GM18909 (cell line): ENCODE results near the gene ATP6V0A4.
"Not testable (repeated sequence)": the region's sequence is repeated elsewhere in the genome, so short reads cannot be mapped to it uniquely, and the experiment has no call there.

Source experiments
- ATAC-seq: cut with Tn5 transposase; IDR thresholded peaks from one replicate; pipeline ENCODE4 v1.9.1; 2021; ENCODE audit warnings: mild to moderate bottlenecking; ENCODE audit not compliant: unreplicated experiment, poor library complexity

Gene ATP6V0A4

DNA sequence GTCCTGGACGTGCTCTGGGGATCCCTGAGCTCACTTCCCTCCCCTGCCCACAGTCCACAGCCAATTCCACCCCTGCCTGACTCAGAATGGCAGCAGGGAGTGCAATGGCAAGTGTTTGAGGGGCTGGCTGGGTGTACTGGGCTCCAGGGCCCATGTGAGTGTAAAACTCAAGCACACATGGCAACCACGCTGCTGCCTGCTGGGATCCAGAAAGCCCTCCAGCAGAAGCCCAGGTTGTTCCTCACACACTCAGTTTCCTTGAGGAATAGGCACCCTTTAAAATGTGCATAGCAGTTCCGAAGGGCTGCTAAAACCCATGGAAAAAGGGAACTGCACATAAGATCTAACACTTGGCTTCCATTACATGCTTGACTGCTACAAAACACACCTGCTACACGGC, 11.3 kb upstream of the ATP6V0A4 start:
- no peak for ATAC-seq

DNA sequence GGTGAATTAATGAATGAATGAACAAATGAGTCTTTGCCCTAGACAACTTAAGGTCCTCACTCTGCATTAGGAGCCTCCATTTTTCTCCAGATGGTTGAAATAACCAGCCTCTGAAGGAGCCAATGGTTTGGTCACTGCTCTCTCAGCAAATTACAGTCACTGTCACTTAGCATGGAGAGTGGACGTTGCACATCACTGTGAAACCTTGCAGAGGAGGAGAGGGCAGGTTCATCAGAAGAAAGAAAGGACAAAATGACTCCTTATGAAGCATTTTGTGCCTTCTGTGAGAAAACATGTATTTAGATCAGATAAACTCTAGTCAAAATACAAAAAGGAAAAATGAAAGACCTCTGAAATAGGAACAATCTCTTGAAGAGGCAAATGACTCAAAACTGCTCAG, 6.6 kb upstream of the ATP6V0A4 start:
- ATAC-seq = no peak

DNA sequence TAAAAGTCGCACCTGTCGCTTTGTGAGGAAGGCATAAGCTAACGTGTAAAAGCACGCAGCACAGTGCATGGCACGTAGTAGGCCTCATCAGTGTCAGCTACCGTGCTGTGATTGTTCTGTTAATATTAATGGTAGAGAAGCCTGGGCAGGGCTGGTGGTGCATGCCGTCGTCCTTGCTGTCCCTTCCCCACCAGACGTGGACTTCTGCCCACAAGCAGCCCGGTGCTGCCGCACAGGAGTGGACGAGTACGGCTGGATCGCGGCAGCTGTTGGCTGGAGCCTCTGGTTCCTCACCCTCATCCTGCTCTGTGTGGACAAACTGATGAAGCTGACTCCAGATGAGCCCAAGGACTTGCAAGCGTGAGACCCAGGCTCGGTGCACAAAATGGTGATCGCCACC, 4.7 kb upstream of the ATP6V0A4 start:
- no peak for ATAC-seq

DNA sequence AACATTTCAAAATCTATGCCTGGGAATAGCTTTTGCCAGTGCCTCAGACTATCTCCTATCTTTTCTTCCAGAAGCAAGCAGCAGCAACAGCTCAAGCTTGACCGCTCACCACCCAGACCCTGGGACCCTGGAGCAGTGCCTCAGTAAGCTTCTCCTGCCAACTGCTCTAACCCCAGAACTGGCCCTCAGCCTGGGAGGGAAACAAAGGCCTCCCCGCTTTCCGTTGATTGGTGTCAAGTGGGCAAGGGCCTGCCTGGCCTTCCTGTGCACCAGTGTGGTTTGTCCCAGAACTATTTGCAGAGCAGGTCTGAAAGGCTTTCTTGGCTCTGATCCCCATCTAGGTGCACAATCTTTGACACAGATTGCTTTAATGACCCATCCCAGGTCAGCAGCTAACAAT, 3.3 kb upstream of the ATP6V0A4 start:
- no peak for ATAC-seq

DNA sequence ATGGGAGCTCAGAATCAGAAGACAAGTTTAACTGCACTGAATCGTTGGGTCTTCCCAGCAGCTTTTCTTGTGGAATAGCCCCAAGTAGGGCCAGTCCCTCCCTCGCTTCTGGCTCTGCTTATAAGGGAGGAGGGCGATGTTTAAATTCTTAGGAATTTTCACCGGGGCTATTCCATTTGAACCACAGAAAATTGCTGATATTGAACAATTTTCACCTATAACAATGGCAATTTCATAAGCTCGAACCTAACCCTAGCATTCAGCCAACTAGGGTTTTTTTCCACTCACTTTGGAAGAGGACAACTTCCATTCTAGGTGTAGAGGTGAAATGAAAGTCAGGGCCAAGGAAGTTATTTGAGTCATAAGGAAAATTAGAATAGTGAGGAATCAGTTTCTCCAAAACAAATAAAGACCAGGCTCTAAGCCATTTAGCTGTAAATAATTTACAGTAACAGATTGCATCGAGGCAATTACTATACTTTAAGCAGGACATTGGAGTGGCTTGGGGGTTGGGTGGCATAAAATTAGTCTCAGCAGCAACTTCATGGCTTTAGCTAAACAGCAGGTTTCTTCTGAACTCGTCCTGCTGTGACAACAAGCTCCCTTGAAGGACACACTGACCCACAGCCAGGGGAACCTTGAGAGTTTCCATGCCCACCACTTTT, 1.5 kb upstream of the ATP6V0A4 start:
- no peak for ATAC-seq

DNA sequence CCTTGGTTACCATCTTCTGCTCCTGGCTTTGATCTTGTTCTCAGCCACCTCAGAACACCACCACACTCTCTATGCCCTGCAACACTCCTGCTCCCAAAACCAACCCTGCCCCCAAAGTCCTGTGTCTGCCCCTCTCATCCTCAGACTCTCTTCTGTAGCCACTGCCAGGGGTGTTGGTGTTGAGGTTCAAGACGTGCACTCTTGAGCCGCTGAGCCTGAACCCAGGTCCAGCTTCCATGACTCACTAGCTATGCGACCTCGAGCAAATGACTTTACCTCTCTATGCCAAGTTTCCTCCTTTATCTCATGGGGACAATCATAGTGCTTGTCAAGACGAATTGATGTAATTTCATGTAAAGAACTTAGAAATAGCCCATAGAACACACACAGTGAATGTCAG, 840 bp upstream of the ATP6V0A4 start:
- no peak for ATAC-seq

DNA sequence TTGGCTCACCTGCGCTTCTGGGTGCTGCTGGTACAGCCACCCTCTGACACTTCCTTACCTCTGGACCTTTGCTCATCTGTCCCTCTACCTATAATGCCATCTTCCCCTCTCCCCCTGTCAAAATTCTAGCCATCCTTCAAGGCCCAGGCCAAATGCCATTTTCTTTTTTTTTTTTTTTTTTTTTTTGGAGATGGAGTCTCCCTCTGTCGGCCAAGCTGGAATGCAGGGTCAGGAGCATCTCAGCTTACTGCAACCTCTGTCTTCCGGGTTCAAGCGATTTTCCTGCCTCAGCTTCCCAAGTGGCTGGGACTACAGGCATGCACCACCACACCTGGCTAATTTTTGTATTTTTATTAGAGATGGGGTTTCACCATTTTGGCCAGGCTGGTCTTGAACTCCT, 950 bp downstream of the ATP6V0A4 start:
- not testable (repeated sequence) for ATAC-seq

DNA sequence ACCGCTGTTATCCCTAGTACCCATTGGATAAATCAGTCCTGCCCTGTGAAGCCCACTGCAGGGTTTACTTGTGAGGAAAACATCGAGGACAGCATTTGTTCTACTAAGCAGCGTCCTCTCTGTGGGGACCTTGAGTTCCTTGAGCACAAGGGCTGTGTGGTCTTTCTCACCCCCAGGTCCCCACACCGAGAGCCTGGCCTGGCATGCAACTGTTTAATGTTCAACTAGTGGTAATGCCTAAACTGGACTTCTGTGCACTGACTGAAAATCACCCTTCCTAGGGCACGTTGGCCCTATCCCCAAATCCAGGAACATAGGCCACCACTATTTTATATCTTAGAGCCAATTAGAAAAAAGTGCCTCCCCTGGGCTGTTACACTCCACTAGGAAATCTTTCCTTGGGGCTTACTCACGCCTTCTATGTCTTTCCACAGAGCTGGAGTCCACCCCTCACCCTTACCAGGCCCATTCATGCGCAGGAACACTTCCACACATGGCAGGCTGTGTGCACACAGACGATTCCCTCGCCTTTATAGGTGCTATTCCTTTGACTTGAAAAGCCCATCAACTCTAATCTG, 1.9 kb downstream of the ATP6V0A4 start:
- ATAC-seq = peak; percentile 59

DNA sequence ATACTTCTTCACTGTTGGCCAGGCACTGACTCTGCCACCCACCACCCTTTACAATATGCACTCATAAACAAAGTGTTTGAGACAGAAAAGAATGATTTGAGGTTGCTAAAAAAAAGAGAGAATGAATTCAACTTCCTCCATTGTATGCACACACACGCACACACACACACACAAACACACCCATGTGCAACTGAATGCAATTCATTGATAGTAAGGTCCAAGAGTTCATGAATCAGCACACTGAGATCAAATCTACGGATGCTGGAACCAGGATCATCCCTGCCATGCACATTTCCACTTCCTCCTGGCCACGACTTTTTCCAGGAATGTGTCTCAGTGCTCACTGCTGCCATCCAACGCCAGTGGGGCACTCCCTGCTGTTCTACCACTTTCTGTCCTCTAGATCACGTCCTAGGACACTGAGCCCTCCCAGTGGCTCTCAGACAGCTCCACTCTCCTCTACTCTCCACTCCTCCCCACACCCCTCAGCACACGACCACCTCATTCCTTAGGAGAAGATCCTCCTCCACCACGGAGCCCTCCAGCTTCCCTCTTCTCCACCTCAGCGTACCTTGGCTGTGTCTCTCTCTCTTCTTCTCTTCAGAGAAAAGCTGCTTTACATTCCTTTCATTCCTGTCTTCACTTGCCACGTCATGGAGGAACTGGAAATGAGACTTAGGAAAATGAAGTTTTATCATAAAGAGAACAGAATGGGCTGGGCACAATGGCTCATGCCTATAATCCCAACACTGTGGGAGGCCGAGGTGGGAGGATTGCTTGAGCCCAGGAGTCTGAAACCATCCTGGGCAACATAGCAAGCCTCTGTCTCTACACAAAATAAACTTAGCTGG, 12.2 kb downstream of the ATP6V0A4 start:
- no peak for ATAC-seq

DNA sequence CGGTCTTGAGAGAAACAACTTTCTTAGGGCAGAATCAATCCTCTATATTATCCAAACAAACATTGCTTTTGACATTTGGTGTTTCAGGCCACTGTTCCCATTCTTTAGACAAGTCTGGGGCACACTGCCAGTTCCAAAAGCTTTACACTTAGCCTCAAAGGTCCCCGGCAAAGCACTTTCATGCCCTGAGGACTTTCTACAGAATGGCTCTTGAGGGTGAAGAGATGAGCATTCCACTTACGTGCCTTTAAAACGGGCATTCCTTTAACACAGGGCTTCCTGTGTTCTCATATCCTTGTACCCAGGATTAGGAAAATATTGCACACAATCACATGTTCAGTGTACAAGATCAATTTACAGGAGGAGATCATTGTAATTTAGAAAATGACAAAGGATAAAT, 13.3 kb downstream of the ATP6V0A4 start:
- no peak for ATAC-seq

DNA sequence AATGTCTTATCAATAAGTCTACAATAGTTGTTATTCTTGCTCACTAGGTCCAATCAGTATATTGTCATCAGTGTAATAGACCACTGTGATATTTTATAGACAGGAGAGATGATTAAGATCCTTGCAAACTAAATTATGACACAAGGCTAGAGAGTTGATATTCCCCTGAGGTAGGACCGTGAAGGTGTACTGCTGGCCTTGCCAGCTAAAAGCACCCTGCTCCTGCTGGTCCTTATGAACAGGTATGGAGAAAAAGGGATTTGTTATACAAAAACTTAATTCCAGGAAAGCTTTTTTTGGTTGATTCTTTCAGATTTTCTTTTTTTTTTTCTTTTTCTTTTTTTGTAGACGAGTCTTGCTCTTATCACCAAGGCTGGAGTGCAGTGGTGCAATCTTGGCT, 17.0 kb downstream of the ATP6V0A4 start:
- ATAC-seq = no peak

DNA sequence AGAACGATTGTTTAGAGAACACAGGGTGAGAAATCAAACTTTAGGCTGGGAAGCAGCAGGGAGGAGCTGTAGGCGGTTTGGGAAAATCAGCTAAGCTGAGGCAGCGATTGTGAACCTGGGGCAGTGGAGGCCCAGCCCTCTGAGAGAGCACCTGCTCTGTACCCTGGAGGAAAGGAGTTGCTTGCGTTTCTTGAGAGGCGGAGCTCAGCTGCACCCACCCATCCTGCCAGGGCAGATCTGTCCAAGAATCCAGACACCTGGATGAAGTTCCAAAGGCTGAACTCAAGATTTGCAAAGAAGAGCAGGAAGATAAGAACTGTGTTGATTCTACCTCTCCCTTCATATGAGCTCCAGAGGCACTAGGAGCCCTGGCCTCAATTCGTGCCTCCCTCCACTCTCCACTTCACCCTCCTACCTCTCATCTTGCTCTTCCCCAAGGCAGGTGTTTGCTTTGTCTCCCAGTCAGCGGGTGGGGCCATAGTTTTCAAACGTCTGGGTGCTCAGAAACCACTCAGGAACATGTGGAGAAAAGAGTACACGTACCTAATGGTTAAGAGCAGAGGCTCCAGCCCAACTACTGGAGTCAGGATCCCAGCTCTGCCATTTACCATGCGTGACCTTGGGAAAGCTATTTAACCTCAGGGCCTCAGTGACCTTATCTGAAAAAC, 21.7 kb downstream of the ATP6V0A4 start:
- no peak for ATAC-seq

DNA sequence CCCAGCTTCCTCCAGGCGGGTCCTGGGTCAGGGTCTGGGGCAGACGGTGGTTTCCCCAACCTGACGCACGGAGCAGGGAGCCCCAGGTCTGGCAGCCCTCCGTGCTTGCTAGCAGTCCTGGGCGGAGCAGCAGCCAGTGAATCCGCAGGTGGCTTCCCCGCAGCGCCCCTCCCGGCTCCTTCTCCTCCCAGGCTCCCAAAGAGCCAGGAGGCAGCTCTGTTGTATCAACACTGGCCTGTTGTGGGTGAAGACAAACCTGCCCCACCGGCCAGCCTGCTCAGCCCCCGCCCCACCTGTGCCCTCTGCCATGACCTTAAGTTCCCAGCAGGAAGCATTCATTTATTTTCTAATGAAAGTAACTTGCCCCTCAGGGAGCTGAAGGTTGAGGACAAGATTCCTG, 24.2 kb downstream of the ATP6V0A4 start:
- ATAC-seq = no peak

DNA sequence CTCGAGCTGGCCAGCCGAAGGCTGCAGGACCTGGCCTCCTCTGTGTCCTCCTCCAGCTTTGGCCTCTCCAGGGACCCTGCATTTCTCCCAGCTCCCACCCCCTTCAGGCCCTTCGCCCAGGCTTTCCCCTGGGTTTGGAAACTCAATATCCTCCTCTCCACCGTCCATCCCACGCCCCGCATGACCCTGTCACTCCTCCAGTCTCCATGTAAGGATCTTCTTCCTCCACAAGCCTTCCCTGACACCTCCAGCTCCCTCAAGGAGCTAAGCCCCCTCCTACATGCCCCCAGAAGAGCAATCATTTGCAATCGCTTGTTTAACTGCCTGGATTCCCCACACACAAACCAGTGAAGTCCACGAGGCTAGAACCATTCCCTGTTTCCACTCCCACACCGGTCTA, 24.8 kb downstream of the ATP6V0A4 start:
- ATAC-seq = no peak

DNA sequence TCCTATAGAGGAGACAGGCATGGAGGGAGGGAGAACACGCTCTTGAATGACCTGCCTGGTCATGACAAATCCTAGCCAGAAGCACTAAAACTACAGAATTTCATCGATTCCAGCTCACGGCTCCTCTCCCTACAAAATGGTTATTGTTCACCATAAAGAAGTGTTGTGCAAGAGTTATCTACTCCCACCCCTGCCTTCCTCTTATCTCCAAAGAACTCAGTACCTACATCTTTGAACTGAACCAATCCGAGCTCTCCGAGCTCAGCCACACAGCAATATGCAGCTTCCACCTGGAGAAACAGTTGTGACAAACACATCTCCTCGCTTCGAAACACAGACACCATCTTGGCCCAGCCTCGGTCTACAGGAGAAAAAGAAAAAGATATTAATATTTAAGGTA, 27.1 kb downstream of the ATP6V0A4 start:
- ATAC-seq = no peak

DNA sequence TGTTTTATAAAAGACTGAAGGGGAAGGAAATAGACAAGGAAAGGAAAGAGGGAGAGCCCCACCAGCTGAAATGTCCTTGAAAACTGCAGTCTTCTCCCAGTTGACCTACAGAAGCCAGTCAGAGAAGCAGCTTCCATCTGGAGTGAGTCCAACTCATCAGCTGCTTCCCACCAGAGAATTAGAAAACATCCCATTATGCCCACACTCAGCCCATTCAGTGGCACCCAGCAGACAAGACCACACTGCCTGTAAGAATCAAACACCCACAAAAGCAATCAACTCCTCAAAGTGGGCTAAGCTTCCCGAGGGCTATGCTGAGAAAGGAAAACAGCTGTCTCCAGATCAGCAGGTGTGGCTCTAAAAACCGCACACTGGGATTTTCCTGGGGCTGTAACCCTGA, 29.8 kb downstream of the ATP6V0A4 start:
- ATAC-seq = no peak

DNA sequence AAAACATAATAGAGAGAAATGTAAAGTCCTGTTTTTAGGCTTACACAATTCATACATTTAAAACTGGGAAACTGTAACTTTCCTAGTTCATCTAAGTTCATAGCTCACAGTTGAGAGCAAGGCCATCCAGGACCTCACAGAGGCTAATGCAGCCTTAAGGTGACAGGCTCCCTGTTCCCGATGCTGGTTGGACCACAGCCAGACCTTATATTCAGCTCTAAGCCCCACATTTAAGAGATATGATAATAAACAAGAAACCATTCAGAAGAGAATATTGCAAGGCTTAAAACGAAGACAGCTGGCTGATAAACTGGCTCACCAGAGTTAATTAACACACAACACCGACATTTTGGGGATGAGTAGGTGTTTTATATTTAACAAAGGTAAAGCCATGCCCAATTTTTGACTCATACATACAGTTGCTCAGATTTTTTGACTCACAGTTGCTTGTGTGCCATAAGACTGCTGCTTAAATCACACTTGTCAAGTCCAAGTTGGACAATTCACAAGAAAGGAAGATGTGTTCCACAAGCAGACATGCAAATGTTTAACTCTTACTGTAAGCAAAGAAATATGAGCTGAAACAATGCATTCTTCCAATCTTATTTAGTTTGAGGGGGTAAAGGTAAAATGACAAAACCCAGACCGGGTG, 41.3 kb downstream of the ATP6V0A4 start:
- ATAC-seq = no peak

DNA sequence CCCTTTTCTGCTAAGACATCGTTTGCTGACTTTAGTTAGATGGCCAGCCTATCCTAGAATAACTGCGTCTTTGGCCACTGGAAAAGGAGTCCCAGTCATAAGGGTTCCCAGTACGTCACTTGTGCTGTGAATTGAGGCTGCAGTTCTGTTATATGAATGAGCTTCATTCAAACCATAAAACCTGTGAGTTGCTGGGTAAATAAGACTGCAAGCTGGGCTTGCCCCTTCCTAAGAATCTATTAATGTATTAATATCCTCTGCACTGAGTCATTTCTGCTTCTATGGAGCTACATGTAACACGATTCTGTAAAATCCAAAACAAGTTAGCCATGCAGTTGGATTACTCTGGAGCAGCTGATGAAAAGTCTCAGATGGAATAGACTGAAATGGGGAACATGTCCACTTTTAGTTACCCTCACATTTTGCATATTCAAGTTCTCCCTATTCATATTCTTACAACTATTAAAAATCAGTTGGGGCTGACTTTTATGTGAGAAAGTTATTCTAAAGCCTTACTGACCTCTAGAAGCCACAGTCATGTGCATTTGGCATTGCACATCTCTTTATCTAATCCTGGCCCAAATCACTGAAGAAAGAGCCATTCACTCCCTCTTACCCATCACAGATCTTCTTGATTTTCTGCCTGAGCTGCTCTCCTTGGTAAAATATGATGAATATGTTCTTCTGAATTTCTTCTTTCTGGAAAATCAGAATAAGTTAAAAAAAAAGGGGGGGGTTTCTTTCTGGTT, 42.0 kb downstream of the ATP6V0A4 start:
- no peak for ATAC-seq

DNA sequence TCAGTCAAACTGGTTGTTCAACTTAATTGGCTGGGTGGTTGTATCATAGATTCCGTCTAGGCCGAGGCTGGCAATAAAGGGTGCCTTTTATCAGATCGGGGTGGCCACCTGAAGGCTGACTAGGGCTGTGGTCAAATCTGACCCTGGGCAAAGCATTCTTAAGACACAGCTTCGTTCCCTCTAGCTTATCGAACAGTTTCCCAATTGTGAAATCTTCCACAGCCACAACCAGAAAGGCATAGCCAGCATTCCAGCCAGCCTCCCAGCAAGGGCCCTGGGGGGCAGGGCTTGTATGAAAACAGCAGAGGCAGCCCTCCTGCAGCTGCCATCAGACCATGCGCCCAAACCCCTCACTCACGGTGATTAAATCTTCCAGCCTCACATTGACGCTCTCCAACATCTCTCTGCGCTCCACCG, 42.7 kb downstream of the ATP6V0A4 start:
- no peak for ATAC-seq

DNA sequence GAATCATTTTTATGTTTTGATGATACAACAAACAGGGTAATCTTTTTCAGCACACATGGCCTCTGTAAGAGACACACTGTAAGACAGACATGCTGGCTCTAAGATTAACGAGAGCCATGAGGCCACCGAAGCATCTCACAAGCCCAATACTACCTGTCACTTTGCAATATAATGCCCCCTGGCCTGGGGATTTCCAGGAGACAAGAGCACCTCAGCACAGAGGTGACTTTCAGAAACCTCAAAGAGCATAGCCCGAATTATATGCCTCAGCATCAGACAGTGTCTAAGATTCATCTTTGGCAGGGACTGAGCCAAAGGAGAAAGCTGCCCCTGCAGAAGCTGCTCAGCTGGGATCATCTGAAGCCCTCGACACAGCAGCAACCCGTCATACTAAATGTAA, 44.4 kb downstream of the ATP6V0A4 start:
- no peak for ATAC-seq
